ENCODE results near the gene ASB13.

DNA sequence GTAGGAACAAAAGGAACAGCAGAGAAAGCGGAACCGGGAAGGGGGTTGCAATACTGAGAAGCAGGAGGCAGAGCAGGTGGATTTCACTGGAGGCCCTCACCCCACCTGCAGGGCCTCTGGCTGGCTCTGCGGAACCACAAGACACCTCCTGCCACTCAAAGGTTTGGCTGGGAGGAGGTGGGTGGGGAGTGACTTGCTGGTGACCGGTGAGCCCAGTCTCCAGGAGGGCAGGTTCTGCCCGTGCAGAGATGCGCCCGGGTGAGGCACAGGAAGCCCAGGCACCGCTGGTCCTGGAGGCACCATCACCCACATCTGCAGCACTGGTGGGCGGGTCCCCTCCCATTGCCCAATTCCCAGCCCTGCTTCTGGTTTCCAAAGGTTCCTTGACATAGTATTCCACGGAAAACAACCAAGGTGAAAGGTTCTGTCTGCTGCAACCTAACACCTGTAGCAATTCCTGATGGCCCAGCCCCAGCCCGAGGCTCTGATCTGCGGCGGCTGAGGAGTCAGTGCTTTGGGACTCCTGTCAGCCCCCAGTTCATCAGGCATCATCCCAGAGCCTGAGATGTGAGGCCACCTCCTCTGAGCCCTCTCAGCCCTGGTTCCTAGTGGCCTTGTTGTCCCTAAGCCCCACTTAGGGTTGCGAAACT, 77.3 kb downstream of the ASB13 start:
- TF ChIP-seq EP300 (IDR thresholded peaks at IDR 0.05) (no peak), POLR2A (IDR thresholded peaks at IDR 0.05) (no peak)

All from sigmoid colon (tissue), 4 donors.